NT2/D1 (cell line): ENCODE measurements around the gene LST1.

ENCODE experiments used
- YY1 ChIP-seq: IDR thresholded peaks from 2 replicates; pipeline ENCODE4 v1.6.1; 2011; ENCODE audit not compliant: insufficient read length, insufficient read depth
- ZNF274 ChIP-seq: IDR thresholded peaks from 2 replicates; pipeline ENCODE4 v1.6.1; 2011; ENCODE audit warnings: mild to moderate bottlenecking, low read depth, low read length

DNA sequence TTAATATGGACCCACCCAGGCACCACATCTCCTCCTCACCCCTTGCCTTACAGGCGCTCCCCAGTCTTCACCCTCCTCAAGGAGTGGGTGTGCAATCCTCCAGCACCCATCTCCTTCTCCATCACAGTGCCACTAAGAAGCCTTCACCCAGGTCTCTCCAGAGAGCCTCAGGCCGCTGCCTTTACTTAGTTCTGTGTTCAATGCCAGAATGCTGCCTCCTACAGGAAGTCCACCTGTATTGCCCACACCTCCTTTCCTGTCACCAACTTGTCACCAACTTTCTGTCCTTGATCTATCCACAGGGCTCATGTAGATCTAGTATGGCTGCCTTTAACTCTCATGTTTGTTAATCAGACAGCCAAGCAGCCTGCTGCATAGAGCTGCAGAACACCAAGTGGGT is 586 bp upstream of the LST1 start:
- TF ChIP-seq ZNF274 (no peak), YY1 (no peak)
